WTC11 (cell line): ENCODE data around the gene SPRYD3. TPM values are rescaled to one million over a fixed set of nuclear protein-coding genes. Genes with fewer than 3 reads are reported as not detected.
"Not testable (repeated sequence)": the region's sequence is repeated elsewhere in the genome, so short reads cannot be mapped to it uniquely, and the experiment has no call there.

Source experiments
- ATAC-seq: fragments of 200-7000 bp; cut with Tn5 transposase; 2 replicates; pipeline ENCODE4 v1.10.0; 2021; ENCODE audit warnings: mild to moderate bottlenecking, moderate library complexity
- CTCF ChIA-PET: fragments of 300-600 bp; sonication (Branson Sonifier 250); formaldehyde crosslinking; loops from one replicate; lab custom pipeline; 2021; ENCODE audit warnings: antibody characterized with exemption; lab: Charles Lee
- POLR2A ChIA-PET: fragments of 350-600 bp; sonication (Branson Sonifier 250); formaldehyde crosslinking; loops from one replicate; lab custom pipeline; 2021; ENCODE audit warnings: antibody characterized with exemption; lab: Charles Lee
- DNase-seq: peaks from one replicate; pipeline ENCODE4 v3.0.0; 2021; ENCODE audit warnings: low spot score
- H3K27ac Mint-ChIP-seq: 2 replicates; pipeline ENCODE4 v1.8.0; 2021; ENCODE audit warnings: mixed read lengths
- H3K27me3 Mint-ChIP-seq: 2 replicates; pipeline ENCODE4 v1.8.0; 2021; ENCODE audit warnings: low read depth, mild to moderate bottlenecking, moderate library complexity, mixed read lengths
- H3K36me3 Mint-ChIP-seq: 2 replicates; pipeline ENCODE4 v1.8.0; 2021; ENCODE audit warnings: mixed read lengths
- H3K4me1 Mint-ChIP-seq: 2 replicates; pipeline ENCODE4 v1.8.0; 2022; ENCODE audit warnings: mixed read lengths
- H3K4me3 Mint-ChIP-seq: 2 replicates; pipeline ENCODE4 v1.8.0; 2021; ENCODE audit warnings: mild to moderate bottlenecking, moderate library complexity, mixed read lengths
- H3K9me3 Mint-ChIP-seq: 2 replicates; pipeline ENCODE4 v1.8.0; 2021; ENCODE audit warnings: mixed read lengths
- ARID4B ChIP-seq: sonication (generic); formaldehyde crosslinking; IDR thresholded peaks from 2 replicates; pipeline ENCODE4 v1.8.0; 2023; ENCODE audit warnings: missing genetic modification reagents, mild to moderate bottlenecking, borderline replicate concordance
- ATF3 ChIP-seq: sonication (generic); formaldehyde crosslinking; conservative IDR thresholded peaks from 2 replicates; pipeline ENCODE4 v1.8.1; 2022; ENCODE audit warnings: mild to moderate bottlenecking, missing genetic modification reagents
- CREB1 ChIP-seq: sonication (generic); formaldehyde crosslinking; IDR thresholded peaks from 2 replicates; pipeline ENCODE4 v1.8.0; 2023; ENCODE audit warnings: mild to moderate bottlenecking, missing genetic modification reagents
- E2F4 ChIP-seq: sonication (generic); formaldehyde crosslinking; IDR thresholded peaks from 2 replicates; pipeline ENCODE4 v1.8.1; 2022; ENCODE audit warnings: low read depth, mild to moderate bottlenecking, moderate library complexity, missing genetic modification reagents, borderline replicate concordance
- ESRRA ChIP-seq: sonication (generic); formaldehyde crosslinking; IDR thresholded peaks from 2 replicates; pipeline ENCODE4 v1.8.1; 2022; ENCODE audit warnings: mild to moderate bottlenecking, missing genetic modification reagents, borderline replicate concordance
- ETV6 ChIP-seq: sonication (generic); formaldehyde crosslinking; IDR thresholded peaks from 2 replicates; pipeline ENCODE4 v1.8.1; 2022; ENCODE audit warnings: mild to moderate bottlenecking, missing genetic modification reagents
- FOXK1 ChIP-seq: sonication (generic); formaldehyde crosslinking; IDR thresholded peaks from 2 replicates; pipeline ENCODE4 v1.8.0; 2022; ENCODE audit warnings: mild to moderate bottlenecking, moderate library complexity, missing genetic modification reagents
- HMGA2 ChIP-seq: fragments of 250-450 bp; sonication (Bioruptor Pico); IDR thresholded peaks from 2 replicates; pipeline ENCODE4 v1.4.0; 2021; ENCODE audit warnings: mild to moderate bottlenecking, moderate library complexity
- JAZF1 ChIP-seq: fragments of 250-450 bp; sonication (Bioruptor Pico); IDR thresholded peaks from 2 replicates; pipeline ENCODE4 v1.9.0; 2021; ENCODE audit warnings: moderate library complexity, mild to moderate bottlenecking, inconsistent platforms
- MYBL2 ChIP-seq: sonication (generic); formaldehyde crosslinking; IDR thresholded peaks from 2 replicates; pipeline ENCODE4 v1.8.1; 2023; ENCODE audit warnings: mild to moderate bottlenecking, moderate library complexity, missing genetic modification reagents
- OVOL2 ChIP-seq: fragments of 250-450 bp; sonication (Bioruptor Pico); IDR thresholded peaks from 2 replicates; pipeline ENCODE4 v1.9.0; 2021; ENCODE audit warnings: mild to moderate bottlenecking, borderline replicate concordance
- SOX15 ChIP-seq: fragments of 250-450 bp; sonication (Bioruptor Pico); IDR thresholded peaks from 2 replicates; pipeline ENCODE4 v1.9.0; 2021; ENCODE audit warnings: mild to moderate bottlenecking
- TEAD4 ChIP-seq: sonication (generic); formaldehyde crosslinking; IDR thresholded peaks from 2 replicates; pipeline ENCODE4 v1.8.0; 2022; ENCODE audit warnings: mild to moderate bottlenecking, missing genetic modification reagents
- USF1 ChIP-seq: sonication (generic); formaldehyde crosslinking; IDR thresholded peaks from 2 replicates; pipeline ENCODE4 v1.8.0; 2022; ENCODE audit warnings: mild to moderate bottlenecking, missing genetic modification reagents
- ZNF219 ChIP-seq: sonication (generic); formaldehyde crosslinking; IDR thresholded peaks from 2 replicates; pipeline ENCODE4 v1.8.0; 2023; ENCODE audit warnings: missing genetic modification reagents, mild to moderate bottlenecking, borderline replicate concordance
- ZNF317 ChIP-seq: sonication (generic); formaldehyde crosslinking; IDR thresholded peaks from 2 replicates; pipeline ENCODE4 v1.8.1; 2023; ENCODE audit warnings: low read depth, mild to moderate bottlenecking, moderate library complexity, missing genetic modification reagents, borderline replicate concordance
- ZNF396 ChIP-seq: fragments of 250-450 bp; sonication (Bioruptor Pico); IDR thresholded peaks from 2 replicates; pipeline ENCODE4 v1.8.0; 2021; ENCODE audit warnings: mild to moderate bottlenecking, moderate library complexity, borderline replicate concordance
- ZNF416 ChIP-seq: fragments of 250-450 bp; sonication (Bioruptor Pico); IDR thresholded peaks from 2 replicates; pipeline ENCODE4 v1.9.0; 2021; ENCODE audit warnings: mild to moderate bottlenecking, inconsistent platforms
- ZNF512 ChIP-seq: sonication (generic); formaldehyde crosslinking; IDR thresholded peaks from 2 replicates; pipeline ENCODE4 v1.8.1; 2022; ENCODE audit warnings: missing genetic modification reagents, borderline replicate concordance
- total RNA-seq: library from RNA; stranded (reverse); gene quantifications from 3 replicates; pipeline ENCODE4 v1.2.3, GENCODE V29; 2021

The SPRYD3 gene
- total RNA-seq, 1 experiment from 2014 or later = 11.9 TPM

- POLR2A ChIA-PET = no interaction called here
- CTCF ChIA-PET = interaction anchor here (0.7 to 2.2 kb wide), 5 partner anchors 14 to 336 kb away, joined by 3 to 6 read pairs (median 5); partner anchors contain the start of gene KRT76
- H3K27ac Mint-ChIP-seq = no peak overlapping the region
These were observed 34.0 kb upstream of the SPRYD3 start for GRCh38 chr12:53113136-53113705.

GRCh38 chr12:53112431-53112830 lies 33.2 kb upstream of the SPRYD3 start:
- Mint-ChIP-seq H3K9me3 (peaks cover 10% of the 10 kb centered on the region), H3K27me3 (peaks cover 15% of the 10 kb centered on the region)
- CTCF ChIA-PET = interaction anchor here (0.7 kb wide), 2 partner anchors 105 to 335 kb away, joined by 4 to 5 read pairs; partner anchors contain the start of gene KRT76
- H3K4me1 Mint-ChIP-seq, H3K4me3 Mint-ChIP-seq, POLR2A ChIA-PET, DNase-seq, H3K27ac Mint-ChIP-seq, H3K36me3 Mint-ChIP-seq, ATAC-seq: not testable (repeated sequence)

More at GRCh38 chr12:53113136-53113705, 34.0 kb upstream of the SPRYD3 start:
- Mint-ChIP-seq H3K36me3 (no peaks in the 10 kb centered on the region; the same call in none of the 2 replicates), H3K4me1 (0 out of 2 replicates have a peak, but pooled peaks cover 2% of the 10 kb centered on the region), H3K27me3 (peaks cover 19% of the 10 kb centered on the region), H3K9me3 (peaks cover 10% of the 10 kb centered on the region), H3K4me3 (no peak overlapping the region)
- no peak for TF ChIP-seq ZNF396 (CRISPR knock-in tag)
- TF ChIP-seq ARID4B (CRISPR knock-in tag) = no peak
- no peak for TF ChIP-seq OVOL2 (CRISPR knock-in tag)
- TF ChIP-seq MYBL2 (CRISPR knock-in tag) = no peak
- TF ChIP-seq ZNF416 (CRISPR knock-in tag) = no peak
- TF ChIP-seq HMGA2 (CRISPR knock-in tag) = no peak
- no peak for TF ChIP-seq JAZF1 (CRISPR knock-in tag)
- no peak for TF ChIP-seq CREB1
- TF ChIP-seq TEAD4 (CRISPR knock-in tag) = no peak
- no peak for TF ChIP-seq ETV6 (CRISPR knock-in tag)
- TF ChIP-seq USF1 (CRISPR knock-in tag) = no peak
- no peak for TF ChIP-seq E2F4 (CRISPR knock-in tag)
- TF ChIP-seq SOX15 = no peak
- TF ChIP-seq ESRRA (CRISPR knock-in tag) = no peak
- no peak for TF ChIP-seq ATF3
- TF ChIP-seq FOXK1 = no peak
- TF ChIP-seq ZNF317 (CRISPR knock-in tag) = no peak
- TF ChIP-seq ZNF512 (CRISPR knock-in tag) = no peak
- no peak for TF ChIP-seq ZNF219 (CRISPR knock-in tag)
- DNase-seq (no peak), ATAC-seq (no peak)
